Measurements from ENCODE around the gene CFAP92. TPM values are rescaled to one million over a fixed set of nuclear protein-coding genes. Genes with fewer than 3 reads are reported as not detected.

Gene CFAP92
- total and polyA plus RNA-seq, 2 donors (not counting 3 experiments of a cell fraction or from before 2014, with no cell fraction given): 0.04 to 0.62 TPM

DNA sequence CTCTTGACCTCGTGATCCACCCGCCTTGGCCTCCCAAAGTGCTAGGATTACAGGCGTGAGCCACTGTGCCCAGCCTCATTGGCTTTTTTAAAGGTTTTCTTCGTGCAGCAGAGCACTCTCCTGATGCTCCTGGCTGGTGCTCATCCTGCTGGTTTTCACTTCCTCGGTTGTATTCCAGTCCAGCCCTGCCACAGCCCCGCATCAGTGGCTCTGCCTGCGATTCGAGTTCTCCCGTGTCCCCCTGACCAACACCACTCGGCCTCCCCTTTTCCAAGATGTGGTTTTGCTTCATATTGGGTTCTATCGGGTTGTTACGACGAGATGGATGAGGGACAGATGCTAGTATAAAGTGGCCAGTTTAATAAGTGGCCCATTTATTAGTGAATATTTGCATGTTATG lies 35.0 kb upstream of the CFAP92 start:
- no peaks in the 10 kb centered on the region for H3K36me3 ChIP-seq (ENCODE audit: control insufficient read depth in 2 of 2, extremely low read depth in 1 of 2, insufficient read depth in 2 of 2, low read length in 2 of 2)
- H3K27me3 ChIP-seq (ENCODE audit: control insufficient read depth in 2 of 2, insufficient read depth in 2 of 2, low read length in 2 of 2): no peaks in the 10 kb centered on the region
- H3K79me2 ChIP-seq (ENCODE audit: control insufficient read depth, insufficient read depth, low read length): no peaks in the 10 kb centered on the region
- no peak overlapping the region for H2AFZ ChIP-seq (ENCODE audit: low read depth, low read length)
- peaks cover 10% of the 10 kb centered on the region for H3K4me1 ChIP-seq (ENCODE audit: control insufficient read depth, extremely low read depth, insufficient read depth, low read length)
- H3K9me1 ChIP-seq (replicated peaks; ENCODE audit: control insufficient read depth, extremely low read depth, insufficient read depth, low read length): no peaks in the 10 kb centered on the region
- BruUV-seq (replicated peaks): no TSS peak
- dilution Hi-C loops (cut with MboI; ENCODE audit: extremely low pct_ligation_motif_present, low sequenced_read_pairs) (no loop called here), intact Hi-C loops (cut with micrococcal nuclease) (no loop called here)
- H4K20me1 ChIP-seq (replicated peaks; ENCODE audit: control insufficient read depth, extremely low read depth, insufficient read depth, low read length): no peaks in the 10 kb centered on the region
- TF ChIP-seq, protein P1, sequence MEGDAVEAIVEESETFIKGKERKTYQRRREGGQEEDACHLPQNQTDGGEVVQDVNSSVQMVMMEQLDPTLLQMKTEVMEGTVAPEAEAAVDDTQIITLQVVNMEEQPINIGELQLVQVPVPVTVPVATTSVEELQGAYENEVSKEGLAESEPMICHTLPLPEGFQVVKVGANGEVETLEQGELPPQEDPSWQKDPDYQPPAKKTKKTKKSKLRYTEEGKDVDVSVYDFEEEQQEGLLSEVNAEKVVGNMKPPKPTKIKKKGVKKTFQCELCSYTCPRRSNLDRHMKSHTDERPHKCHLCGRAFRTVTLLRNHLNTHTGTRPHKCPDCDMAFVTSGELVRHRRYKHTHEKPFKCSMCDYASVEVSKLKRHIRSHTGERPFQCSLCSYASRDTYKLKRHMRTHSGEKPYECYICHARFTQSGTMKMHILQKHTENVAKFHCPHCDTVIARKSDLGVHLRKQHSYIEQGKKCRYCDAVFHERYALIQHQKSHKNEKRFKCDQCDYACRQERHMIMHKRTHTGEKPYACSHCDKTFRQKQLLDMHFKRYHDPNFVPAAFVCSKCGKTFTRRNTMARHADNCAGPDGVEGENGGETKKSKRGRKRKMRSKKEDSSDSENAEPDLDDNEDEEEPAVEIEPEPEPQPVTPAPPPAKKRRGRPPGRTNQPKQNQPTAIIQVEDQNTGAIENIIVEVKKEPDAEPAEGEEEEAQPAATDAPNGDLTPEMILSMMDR (IDR thresholded peaks at IDR 0.05; ENCODE audit: extremely low read depth in 1 of 2, insufficient read depth in 1 of 2, low read depth in 1 of 2, low read length in 2 of 2): no peak
- TF ChIP-seq, protein P2, sequence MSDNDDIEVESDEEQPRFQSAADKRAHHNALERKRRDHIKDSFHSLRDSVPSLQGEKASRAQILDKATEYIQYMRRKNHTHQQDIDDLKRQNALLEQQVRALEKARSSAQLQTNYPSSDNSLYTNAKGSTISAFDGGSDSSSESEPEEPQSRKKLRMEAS (IDR thresholded peaks at IDR 0.05; ENCODE audit: insufficient read depth, insufficient read length): no peak
- TF ChIP-seq EZH2 (IDR thresholded peaks at IDR 0.05; ENCODE audit: borderline replicate concordance, low read depth, low read length, severe bottlenecking): no peak
- TF ChIP-seq POLR2AphosphoS5 (IDR thresholded peaks at IDR 0.05; ENCODE audit: insufficient read depth, low read depth, low read length): no peak
- no peak for TF ChIP-seq MYC (IDR thresholded peaks at IDR 0.05; ENCODE audit: low read depth, low read length)
- TF ChIP-seq GATA2 (IDR thresholded peaks at IDR 0.05; ENCODE audit: insufficient read depth, insufficient read length, low read depth, low read length): no peak
- no peak for TF ChIP-seq POLR2A (IDR thresholded peaks at IDR 0.05; ENCODE audit: low read depth, low read length)
- no peak for TF ChIP-seq JUN (IDR thresholded peaks at IDR 0.05; ENCODE audit: borderline replicate concordance, insufficient read depth, insufficient read length, low read depth)
- TF ChIP-seq FOS (IDR thresholded peaks at IDR 0.05; ENCODE audit: borderline replicate concordance, insufficient read depth, low read length): no peak
- ChIA-PET POLR2A (interaction anchor here (0.6 kb wide), 1 partner anchor 162 kb away, joined by 7 read pairs; no protein-coding TSS in a partner anchor), CTCF (interaction anchor here (3.8 to 3.9 kb wide), 2 partner anchors 24 to 58 kb away, joined by 25 to 37 read pairs; no protein-coding TSS in a partner anchor)
- H3K27ac ChIP-seq (ENCODE audit: insufficient read depth, low read depth, low read length): no peak overlapping the region
- H3K4me3 ChIP-seq (replicated peaks in 1 of 3; ENCODE audit: insufficient read depth in 1 of 3, low read depth in 1 of 3, low read length in 3 of 3): no peak overlapping the region
- H3K4me2 ChIP-seq (ENCODE audit: insufficient read depth, low read length): no peak overlapping the region
- FAIRE-seq: no peak
- no peaks in the 10 kb centered on the region for H3K9me3 ChIP-seq (replicated peaks; ENCODE audit: control insufficient read depth, insufficient read depth, low read length)
- DNase-seq (ENCODE audit: low read depth, low spot score): no peak
- no peak overlapping the region for H3K9ac ChIP-seq (replicated peaks; ENCODE audit: extremely low read depth, insufficient read depth, low read length)
